Activated T-helper 1 cell treated with anti-CD3 and anti-CD28 coated beads, Interleukin-12 subunit alpha, Interleukin-12 subunit beta, Interleukin-2, Interleukin-4 antibody, amounts not matched to agents 30 ng/mL and 10 ng/mL and 1 ng/mL, durations not matched to agents 14 hours and 24 hours and 36 hours (primary cell): Measurements from ENCODE around the gene SPINT2. TPM values are rescaled to one million over a fixed set of nuclear protein-coding genes. Genes with fewer than 3 reads are reported as not detected.
"Not testable (repeated sequence)": the region's sequence is repeated elsewhere in the genome, so short reads cannot be mapped to it uniquely, and the experiment has no call there.

ENCODE experiments used
- DNase-seq: peaks from one replicate; pipeline ENCODE4 v3.0.0; 2021; ENCODE audit warnings: low spot score
- H3K27ac Mint-ChIP-seq: one replicate; pipeline ENCODE4 v1.8.0; 2021; ENCODE audit warnings: mild to moderate bottlenecking, mixed read lengths
- H3K27me3 Mint-ChIP-seq: one replicate; pipeline ENCODE4 v1.8.0; 2022; ENCODE audit warnings: mild to moderate bottlenecking, moderate library complexity, mixed read lengths; ENCODE audit not compliant: insufficient read depth
- H3K36me3 Mint-ChIP-seq: one replicate; pipeline ENCODE4 v1.8.0; 2021; ENCODE audit warnings: low read depth, mixed read lengths
- H3K4me1 Mint-ChIP-seq: one replicate; pipeline ENCODE4 v1.8.0; 2021; ENCODE audit warnings: low read depth, mixed read lengths
- H3K4me3 Mint-ChIP-seq: one replicate; pipeline ENCODE4 v1.8.0; 2021; ENCODE audit warnings: mild to moderate bottlenecking, moderate library complexity, mixed read lengths
- H3K9me3 Mint-ChIP-seq: one replicate; pipeline ENCODE4 v1.8.0; 2021; ENCODE audit warnings: mixed read lengths
- intact Hi-C: fragments of 100-400 bp; cut with micrococcal nuclease; formaldehyde crosslinking; loops from one replicate; pipeline ENCODE4 v1.15.1; 2024
- total RNA-seq: library from RNA; stranded (reverse); gene quantifications from 2 replicates; pipeline ENCODE4 v1.2.3, GENCODE V29; 2022

Gene SPINT2
- total RNA-seq, 1 donor from 2014 or later = 86.8 TPM

DNA sequence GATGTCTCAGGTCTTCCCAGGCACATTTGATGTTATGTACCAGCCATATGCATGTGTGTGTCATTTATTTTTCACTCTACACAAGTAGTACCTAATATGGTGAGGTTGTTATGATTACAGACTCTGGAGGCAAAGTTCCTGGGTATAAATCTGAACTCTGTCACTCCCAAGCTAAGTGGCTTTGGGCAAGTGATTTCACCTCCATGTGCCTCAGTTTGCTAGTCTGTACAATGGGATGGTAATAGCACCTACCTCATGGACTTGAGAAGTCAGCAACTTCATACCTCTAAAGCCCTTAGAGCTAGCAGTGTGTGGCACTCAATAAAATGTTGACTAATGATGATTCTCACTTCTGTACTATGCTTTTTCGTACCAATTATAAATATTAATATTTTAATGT, 67.4 kb downstream of the SPINT2 start:
- no peak overlapping the region for H3K4me3 Mint-ChIP-seq
- intact Hi-C loops = loop anchor here (10.0 kb wide), 1 partner anchor 867 kb away; the partner anchor contains the start of genes ZNF569 and ZNF570
- no peaks in the 10 kb centered on the region for H3K27me3 Mint-ChIP-seq
- H3K9me3 Mint-ChIP-seq = no peaks in the 10 kb centered on the region
- no peaks in the 10 kb centered on the region for H3K4me1 Mint-ChIP-seq
- H3K27ac Mint-ChIP-seq = no peak overlapping the region
- peaks cover 15% of the 10 kb centered on the region for H3K36me3 Mint-ChIP-seq
- DNase-seq = no peak

DNA sequence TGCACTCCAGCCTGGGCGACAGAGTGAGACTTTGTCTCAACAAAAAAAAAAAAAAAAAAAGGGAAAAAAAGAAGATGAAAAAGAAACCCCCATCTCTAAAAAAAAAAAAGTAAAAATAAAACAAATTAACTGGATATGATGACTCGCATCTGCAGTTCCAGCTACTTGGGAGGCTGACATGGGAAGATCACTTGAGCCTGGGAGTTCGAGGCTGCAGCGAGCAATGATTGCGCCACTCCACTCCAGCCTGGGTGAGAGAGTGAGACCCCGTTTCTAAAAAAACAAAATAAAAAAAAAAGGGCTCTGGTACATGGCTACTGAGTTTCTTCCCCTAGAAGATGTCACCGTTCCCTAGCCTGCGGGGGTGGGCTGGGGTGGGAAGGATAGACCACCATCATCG, 68.9 kb downstream of the SPINT2 start:
- H3K9me3 Mint-ChIP-seq = no peaks in the 10 kb centered on the region
- H3K36me3 Mint-ChIP-seq = peaks cover 6% of the 10 kb centered on the region
- H3K4me1 Mint-ChIP-seq = peaks cover 6% of the 10 kb centered on the region
- no peak overlapping the region for H3K4me3 Mint-ChIP-seq
- intact Hi-C loops = loop anchor here (10.0 kb wide), 1 partner anchor 868 kb away; the partner anchor contains the start of genes ZNF569 and ZNF570
- H3K27ac Mint-ChIP-seq = no peak overlapping the region
- no peak for DNase-seq
- no peaks in the 10 kb centered on the region for H3K27me3 Mint-ChIP-seq

DNA sequence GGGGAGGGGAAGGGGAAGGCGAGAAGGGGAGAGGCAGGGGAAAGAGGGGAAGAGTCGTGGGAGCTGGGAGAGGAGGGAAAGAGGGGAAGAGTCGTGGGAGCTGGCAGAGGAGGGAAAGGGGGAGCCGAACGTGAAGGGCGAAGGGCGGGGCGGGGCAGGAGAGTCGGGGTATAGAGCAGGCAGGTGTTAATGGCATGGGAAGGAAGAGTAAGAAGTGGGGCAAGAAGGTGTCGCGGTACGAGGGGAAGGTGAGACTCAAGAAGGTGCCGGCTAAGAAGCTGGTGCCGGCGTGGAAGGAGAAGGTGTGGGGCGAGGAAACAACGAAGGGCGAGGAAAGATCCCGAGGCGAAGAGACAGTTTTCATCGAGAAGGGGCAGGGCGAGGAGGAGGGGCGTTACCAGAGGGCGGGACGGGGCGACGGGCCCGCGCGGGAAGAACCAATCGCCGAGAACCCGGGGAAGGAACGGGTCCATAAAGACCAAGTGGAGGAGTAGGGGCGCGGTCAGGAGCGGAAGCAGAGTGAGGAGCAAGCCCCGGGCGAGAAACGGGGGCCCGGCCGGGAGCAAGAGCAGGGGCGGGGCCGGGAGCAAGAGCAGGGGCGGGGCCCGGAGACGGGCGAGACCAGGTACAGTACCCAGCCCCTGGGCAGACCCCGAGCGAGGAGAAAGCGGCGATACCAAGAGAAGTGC, 71.7 kb downstream of the SPINT2 start:
- Mint-ChIP-seq H3K27me3 (no peaks in the 10 kb centered on the region), H3K4me1 (peaks cover 6% of the 10 kb centered on the region), H3K27ac (peak overlapping the region; percentile 99), H3K9me3 (no peaks in the 10 kb centered on the region), H3K4me3 (peak overlapping the region; percentile 94), H3K36me3 (no peaks in the 10 kb centered on the region)
- intact Hi-C loops = loop anchor here (1.0 to 10.0 kb wide), 20 partner anchors 20 to 964 kb away; partner anchors contain the start of genes ECH1, EIF3K, FAM98C and MRPS12
- peak; percentile 94 for DNase-seq

GRCh38 chr19:38336638-38337359, 72.4 kb downstream of the SPINT2 start:
- no peaks in the 10 kb centered on the region for H3K36me3 Mint-ChIP-seq
- no peaks in the 10 kb centered on the region for H3K27me3 Mint-ChIP-seq
- intact Hi-C loops = loop anchor here (1.0 to 10.0 kb wide), 11 partner anchors 26 to 964 kb away; partner anchors contain the start of genes ECH1, EIF3K, FAM98C and MRPS12
- peak overlapping the region; percentile 94 for H3K4me3 Mint-ChIP-seq
- peak; percentile 94 for DNase-seq
- peaks cover 6% of the 10 kb centered on the region for H3K4me1 Mint-ChIP-seq
- no peaks in the 10 kb centered on the region for H3K9me3 Mint-ChIP-seq
- H3K27ac Mint-ChIP-seq = peak overlapping the region; percentile 99

DNA sequence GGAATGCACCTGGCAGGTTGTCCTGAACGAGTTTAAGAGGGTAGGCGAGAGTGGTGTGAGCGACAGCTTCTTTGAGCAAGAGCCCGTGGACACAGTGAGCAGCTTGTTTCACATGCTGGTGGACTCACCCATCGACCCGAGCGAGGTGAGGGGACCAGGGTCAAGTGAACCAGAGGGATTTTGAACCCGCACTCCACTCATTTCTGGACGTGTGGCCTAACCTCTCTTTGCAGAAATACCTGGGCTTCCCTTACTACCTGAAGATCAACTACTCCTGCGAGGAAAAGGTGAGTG, 72.9 kb downstream of the SPINT2 start:
- DNase-seq = no peak
- Mint-ChIP-seq H3K27me3 (no peaks in the 10 kb centered on the region), H3K4me1 (peaks cover 6% of the 10 kb centered on the region), H3K4me3 (peak overlapping the region; percentile 94), H3K36me3 (no peaks in the 10 kb centered on the region), H3K27ac (peak overlapping the region; percentile 99), H3K9me3 (no peaks in the 10 kb centered on the region)
- intact Hi-C loops = loop anchor here (2.0 to 10.0 kb wide), 4 partner anchors 65 to 965 kb away; partner anchors contain the start of genes FAM98C, ZNF527, ZNF569 and ZNF570

DNA sequence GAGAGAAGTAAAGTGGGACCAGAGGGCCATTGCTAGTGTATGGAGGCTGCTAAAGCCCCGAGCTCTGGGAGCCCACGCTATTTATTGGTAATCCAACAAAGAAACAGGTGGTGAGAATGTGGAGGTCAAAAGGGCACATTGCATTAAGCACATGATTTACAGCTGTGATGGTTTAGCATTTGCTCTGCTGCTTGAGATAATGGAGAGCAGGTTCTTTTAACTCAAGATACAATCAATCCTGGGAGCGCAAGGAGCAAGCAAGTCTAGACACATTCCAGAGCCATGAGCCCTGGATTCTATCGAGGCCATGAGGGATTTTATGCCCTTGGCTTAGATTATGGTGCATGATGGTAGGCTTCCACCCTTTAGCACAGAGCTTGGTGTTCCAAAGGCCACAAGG, 74.6 kb downstream of the SPINT2 start:
- H3K27ac Mint-ChIP-seq, H3K9me3 Mint-ChIP-seq, H3K27me3 Mint-ChIP-seq, H3K36me3 Mint-ChIP-seq, H3K4me1 Mint-ChIP-seq, DNase-seq: not testable (repeated sequence)
- intact Hi-C loops = loop anchor here (5.0 to 10.0 kb wide), 2 partner anchors 874 to 967 kb away; partner anchors contain the start of genes ZNF527, ZNF569 and ZNF570
- peak overlapping the region; percentile 4 for H3K4me3 Mint-ChIP-seq

DNA sequence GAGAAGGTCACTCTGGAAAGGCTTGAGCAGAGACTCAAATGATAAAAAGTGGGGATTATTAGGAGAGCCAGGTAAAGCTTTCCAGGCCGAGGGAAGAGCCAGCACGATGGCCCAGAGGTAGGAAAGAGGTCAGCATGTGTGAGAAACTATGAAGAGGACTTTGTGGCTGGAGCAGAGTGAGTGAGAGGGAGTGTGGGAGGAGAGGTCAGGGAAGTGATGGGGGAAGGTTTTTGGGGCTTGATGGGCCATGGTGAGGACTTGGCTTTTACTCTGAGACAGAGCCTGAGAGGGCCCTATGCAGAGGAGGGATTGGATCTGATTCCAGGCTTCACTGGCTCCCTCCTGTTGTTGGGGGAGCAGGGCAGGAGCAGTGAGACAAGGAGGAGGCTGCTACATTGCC, 76.6 kb downstream of the SPINT2 start:
- no peaks in the 10 kb centered on the region for H3K36me3 Mint-ChIP-seq
- H3K4me1 Mint-ChIP-seq = peaks cover 6% of the 10 kb centered on the region
- H3K27me3 Mint-ChIP-seq = no peaks in the 10 kb centered on the region
- no peaks in the 10 kb centered on the region for H3K9me3 Mint-ChIP-seq
- DNase-seq = no peak
- no peak overlapping the region for H3K4me3 Mint-ChIP-seq
- no peak overlapping the region for H3K27ac Mint-ChIP-seq
- intact Hi-C loops = no loop called here

Other genes with a start within 250 kb of the SPINT2 start
- 1.4 and 1.7 TPM in 2 replicates for gene DPF1, start 40.4 kb upstream of the SPINT2 start, total RNA-seq
- gene PPP1R14A, start 8.2 kb upstream of the SPINT2 start, total RNA-seq = 65.1 and 66.9 TPM in 2 replicates
- gene C19orf33, start 39.7 kb downstream of the SPINT2 start, total RNA-seq = 0.71 TPM in 1 of 2 replicates, not detected in the other
- gene YIF1B, start 51.4 kb downstream of the SPINT2 start, total RNA-seq = 89.8 and 96.0 TPM in 2 replicates
- gene KCNK6, start 55.3 kb downstream of the SPINT2 start, total RNA-seq = 21.1 and 22.1 TPM in 2 replicates
- gene CATSPERG, start 71.3 kb downstream of the SPINT2 start, total RNA-seq = 3.0 and 4.8 TPM in 2 replicates
- gene PSMD8, start 110.0 kb downstream of the SPINT2 start, total RNA-seq = 292 and 298 TPM in 2 replicates
- 0.17 and 0.39 TPM in 2 replicates for gene GGN, start 123.5 kb downstream of the SPINT2 start, total RNA-seq
- 2.2 and 2.6 TPM in 2 replicates for gene SPRED3, start 124.1 kb downstream of the SPINT2 start, total RNA-seq
- gene FAM98C, start 138.5 kb downstream of the SPINT2 start, total RNA-seq = 26.6 and 27.5 TPM in 2 replicates
- 1.5 and 1.8 TPM in 2 replicates for gene RASGRP4, start 161.6 kb downstream of the SPINT2 start, total RNA-seq
- 2.6 and 3.8 TPM in 2 replicates for gene RYR1, start 169.1 kb downstream of the SPINT2 start, total RNA-seq